Stimulated activated CD4-positive, alpha-beta T cell treated with anti-CD3 and anti-CD28 coated beads, Interleukin-1b, Interleukin-23, amount 100 ng/mL, for 1 hour (primary cell): Measurements from ENCODE around the gene TBP.
"Not testable (repeated sequence)": the region's sequence is repeated elsewhere in the genome, so short reads cannot be mapped to it uniquely, and the experiment has no call there.

Experiments used
- DNase-seq, 2 donors: peaks; one replicate each; pipeline ENCODE4 v3.0.0-alpha.2; 2020; ENCODE audit warnings: low read depth in 2 of 2

Gene TBP

GRCh38 chr6:170605574-170606259, 51.5 kb downstream of the TBP start:
- DNase-seq: no peak

- not testable (repeated sequence) for DNase-seq
These were observed 55.1 kb downstream of the TBP start for GRCh38 chr6:170609225-170609624.

GRCh38 chr6:170612256-170612804, 58.2 kb downstream of the TBP start:
- not testable (repeated sequence) for DNase-seq

GRCh38 chr6:170616020-170616554, 61.9 kb downstream of the TBP start:
- DNase-seq: not testable (repeated sequence)
